DND-41 (cell line): ENCODE data around the gene BZW2.

Experiments
- ATAC-seq: fragments of 200-7000 bp; cut with Tn5 transposase; 3 replicates; pipeline ENCODE4 v1.9.1; 2021; ENCODE audit warnings: low read depth; ENCODE audit not compliant: insufficient read depth
- DNase-seq: peaks from one replicate; pipeline ENCODE4 v3.0.0-alpha.2; 2020
- H2AFZ ChIP-seq: 2 replicates; pipeline ENCODE4 v1.6.0; 2012; ENCODE audit warnings: low read depth, low read length
- H3K27ac ChIP-seq: 2 replicates; pipeline ENCODE4 v1.5.1; 2012; ENCODE audit warnings: low read length, inconsistent platforms
- H3K27me3 ChIP-seq: fragments of 200-600 bp; sonication (generic); 2 replicates; pipeline ENCODE4 v1.6.0; 2012; ENCODE audit warnings: low read length, mild to moderate bottlenecking, inconsistent platforms; ENCODE audit not compliant: insufficient read depth, poor library complexity
- H3K36me3 ChIP-seq: 2 replicates; pipeline ENCODE4 v1.5.1; 2012; ENCODE audit warnings: low read length, inconsistent platforms; ENCODE audit not compliant: insufficient read depth
- H3K4me1 ChIP-seq: 2 replicates; pipeline ENCODE4 v1.5.1; 2012; ENCODE audit warnings: mild to moderate bottlenecking, low read length; ENCODE audit not compliant: insufficient read depth
- H3K4me2 ChIP-seq: 2 replicates; pipeline ENCODE4 v1.6.0; 2012; ENCODE audit warnings: mild to moderate bottlenecking, moderate library complexity, low read length, inconsistent platforms; ENCODE audit not compliant: insufficient read depth
- H3K4me3 ChIP-seq, 2 experiments: fragments of 200-600 bp in 1 of 2; shearing (Covaris generic) in 1 of 2; 2 replicates each; pipeline ENCODE4 v1.5.1; 2012 to 2016; ENCODE audit warnings: inconsistent platforms in 2 of 2, low read length in 2 of 2, mild to moderate bottlenecking in 2 of 2, low read depth in 1 of 2, moderate library complexity in 1 of 2
- H3K79me2 ChIP-seq: 2 replicates; pipeline ENCODE4 v1.6.0; 2012; ENCODE audit warnings: low read length, inconsistent platforms; ENCODE audit not compliant: insufficient read depth
- H3K9ac ChIP-seq: 2 replicates; pipeline ENCODE4 v1.6.0; 2012; ENCODE audit warnings: low read depth, mild to moderate bottlenecking, inconsistent platforms, low read length, moderate library complexity
- H3K9me3 ChIP-seq: 2 replicates; pipeline ENCODE4 v1.5.1; 2012; ENCODE audit warnings: low read length, moderate library complexity, mild to moderate bottlenecking, inconsistent platforms; ENCODE audit not compliant: insufficient read depth, severe bottlenecking
- H4K20me1 ChIP-seq: 2 replicates; pipeline ENCODE4 v1.6.0; 2012; ENCODE audit warnings: low read length; ENCODE audit not compliant: insufficient read depth
- CTCF ChIP-seq: IDR thresholded peaks from 2 replicates; pipeline ENCODE4 v1.5.1; 2012; ENCODE audit warnings: borderline replicate concordance, low read length, moderate library complexity, mild to moderate bottlenecking; ENCODE audit not compliant: poor library complexity, severe bottlenecking; ENCODE audit errors: extremely low read depth
- EZH2 ChIP-seq: IDR thresholded peaks from 3 replicates; pipeline ENCODE4 v1.6.1; 2012; ENCODE audit warnings: borderline replicate concordance, low read depth, mild to moderate bottlenecking, moderate library complexity, low read length, inconsistent platforms; ENCODE audit not compliant: severe bottlenecking

The BZW2 gene

GRCh38 chr7:16726189-16726588, 80.2 kb downstream of the BZW2 start:
- ATAC-seq (no peak), DNase-seq (no peak)
- Histone ChIP-seq H3K4me1 (no peaks in the 10 kb centered on the region), H3K79me2 (no peaks in the 10 kb centered on the region), H3K4me2 (no peak overlapping the region), H3K9me3 (no peaks in the 10 kb centered on the region), H3K27ac (no peak overlapping the region), H4K20me1 (no peaks in the 10 kb centered on the region), H2AFZ (no peak overlapping the region), H3K27me3 (no peaks in the 10 kb centered on the region), H3K36me3 (no peaks in the 10 kb centered on the region), H3K9ac (no peak overlapping the region), H3K4me3 (no peak overlapping the region)
- no peak for TF ChIP-seq CTCF
- TF ChIP-seq EZH2 = no peak

DNA sequence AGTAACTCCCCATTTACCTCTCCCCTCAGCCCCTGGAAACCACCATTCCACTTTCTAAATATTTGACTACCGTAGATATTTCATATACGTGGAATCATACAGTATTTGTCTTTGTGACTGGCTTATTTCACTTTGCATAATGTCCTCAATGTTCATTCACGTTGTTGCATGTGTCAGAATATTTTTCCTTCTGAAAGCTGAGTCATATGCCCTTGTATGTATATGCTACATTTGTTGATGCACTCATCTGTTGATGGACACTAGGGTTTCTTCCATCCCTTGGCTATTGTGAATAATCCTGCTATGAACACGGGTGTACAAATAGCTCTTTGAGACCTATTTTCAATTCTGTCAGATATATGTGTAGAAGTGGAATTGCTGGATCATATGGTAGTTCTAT, 81.8 kb downstream of the BZW2 start:
- TF ChIP-seq EZH2 (no peak), CTCF (no peak)
- Histone ChIP-seq H3K4me3 (no peak overlapping the region), H3K4me2 (no peak overlapping the region), H4K20me1 (no peaks in the 10 kb centered on the region), H3K9ac (no peak overlapping the region), H3K79me2 (no peaks in the 10 kb centered on the region), H3K4me1 (no peaks in the 10 kb centered on the region), H3K27me3 (no peaks in the 10 kb centered on the region), H2AFZ (no peak overlapping the region), H3K9me3 (no peaks in the 10 kb centered on the region), H3K36me3 (no peaks in the 10 kb centered on the region), H3K27ac (no peak overlapping the region)
- DNase-seq = no peak
- no peak for ATAC-seq

DNA sequence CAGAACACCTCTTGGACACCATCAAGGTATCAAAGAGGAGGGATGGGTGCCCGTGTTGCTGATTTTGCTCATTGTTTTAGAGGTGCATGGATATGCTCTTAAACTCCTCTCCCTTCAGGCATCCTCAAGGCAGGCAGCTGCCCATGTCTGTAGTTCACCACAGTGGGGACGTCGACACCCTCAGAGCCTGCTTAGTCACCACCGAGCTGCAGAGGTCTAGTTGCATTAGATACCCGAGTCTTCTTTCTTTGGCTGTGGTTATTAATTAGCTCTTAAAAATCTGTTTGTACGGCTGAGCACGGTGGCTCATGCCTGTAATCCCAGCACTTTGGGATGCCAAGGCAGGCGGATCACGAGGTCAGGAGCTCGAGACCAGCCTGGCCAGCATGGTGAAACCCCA, 82.8 kb downstream of the BZW2 start:
- Histone ChIP-seq H3K27ac (no peak overlapping the region), H3K79me2 (no peaks in the 10 kb centered on the region), H4K20me1 (no peaks in the 10 kb centered on the region), H3K27me3 (no peaks in the 10 kb centered on the region), H3K4me2 (no peak overlapping the region), H3K9ac (no peak overlapping the region), H3K4me3 (no peak overlapping the region), H3K4me1 (no peaks in the 10 kb centered on the region), H3K36me3 (no peaks in the 10 kb centered on the region), H2AFZ (no peak overlapping the region), H3K9me3 (no peaks in the 10 kb centered on the region)
- no peak for ATAC-seq
- TF ChIP-seq CTCF (no peak), EZH2 (no peak)
- DNase-seq = no peak

DNA sequence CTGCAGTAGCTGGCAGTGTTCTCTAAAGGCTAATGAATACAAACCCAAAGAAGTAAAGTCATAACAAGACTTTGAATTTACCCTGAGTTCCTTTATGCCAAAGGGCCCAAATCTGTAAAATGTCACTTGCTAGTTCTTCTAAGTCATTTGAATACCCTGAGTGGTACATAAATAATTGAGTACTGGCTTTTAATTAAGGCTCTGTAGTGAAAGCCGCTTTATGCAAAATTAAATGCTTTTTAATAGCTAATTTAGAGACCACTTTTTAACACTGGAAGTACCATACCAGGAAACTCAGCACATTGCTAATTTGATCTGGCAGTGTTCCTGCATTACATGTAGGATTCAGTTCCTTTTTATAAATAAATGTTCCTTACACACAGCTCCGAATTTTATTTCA, 83.6 kb downstream of the BZW2 start:
- TF ChIP-seq EZH2 (no peak), CTCF (no peak)
- no peaks in the 10 kb centered on the region for H3K9me3 ChIP-seq
- no peaks in the 10 kb centered on the region for H4K20me1 ChIP-seq
- H3K36me3 ChIP-seq = no peaks in the 10 kb centered on the region
- H3K79me2 ChIP-seq = no peaks in the 10 kb centered on the region
- H3K27ac ChIP-seq = no peak overlapping the region
- DNase-seq (no peak), ATAC-seq (no peak)
- H2AFZ ChIP-seq = no peak overlapping the region
- no peaks in the 10 kb centered on the region for H3K4me1 ChIP-seq
- H3K27me3 ChIP-seq = no peaks in the 10 kb centered on the region
- H3K4me3 ChIP-seq = no peak overlapping the region
- H3K4me2 ChIP-seq = no peak overlapping the region
- H3K9ac ChIP-seq = no peak overlapping the region
